KG1 (cell line): ENCODE measurements around the gene PRDX4.
"Not testable (repeated sequence)": the region's sequence is repeated elsewhere in the genome, so short reads cannot be mapped to it uniquely, and the experiment has no call there.

Experiments
- DNase-seq: peaks from one replicate; lab custom pipeline; 2025; lab: John Stamatoyannopoulos, UW

The PRDX4 gene

GRCh38 chrX:23673108-23673507 lies 5.8 kb downstream of the PRDX4 start:
- DNase-seq, result no peak

- not testable (repeated sequence) for DNase-seq
Observed at GRCh38 chrX:23676486-23676885, 9.2 kb downstream of the PRDX4 start.

GRCh38 chrX:23692166-23692565 lies 24.9 kb downstream of the PRDX4 start:
- DNase-seq, result no peak

GRCh38 chrX:23694606-23695005 lies 27.3 kb downstream of the PRDX4 start:
- no peak for DNase-seq

- no peak for DNase-seq
Observed at GRCh38 chrX:23699636-23700194, 32.4 kb downstream of the PRDX4 start.

GRCh38 chrX:23704673-23705206 lies 37.4 kb downstream of the PRDX4 start:
- no peak for DNase-seq

GRCh38 chrX:23705235-23705634 lies 37.9 kb downstream of the PRDX4 start:
- DNase-seq, result no peak

GRCh38 chrX:23720117-23720677 lies 52.9 kb downstream of the PRDX4 start:
- DNase-seq, result no peak

- peak; percentile 8 for DNase-seq
Observed at GRCh38 chrX:23726191-23726590, 58.9 kb downstream of the PRDX4 start.

- no peak for DNase-seq
Observed at GRCh38 chrX:23727206-23727605, 59.9 kb downstream of the PRDX4 start.

- DNase-seq, result no peak
Observed at GRCh38 chrX:23729214-23729613, 61.9 kb downstream of the PRDX4 start.

GRCh38 chrX:23731951-23732350 lies 64.7 kb downstream of the PRDX4 start:
- DNase-seq, result no peak

- DNase-seq, result no peak
Observed at GRCh38 chrX:23732704-23733103, 65.4 kb downstream of the PRDX4 start.
